ENCODE data around the gene ERVFRD-1. TPM values are rescaled to one million over a fixed set of nuclear protein-coding genes. Genes with fewer than 3 reads are reported as not detected.

The ERVFRD-1 gene
- total and polyA plus RNA-seq, 4 donors, result 0.06 to 0.26 (median 0.13) TPM

DNA sequence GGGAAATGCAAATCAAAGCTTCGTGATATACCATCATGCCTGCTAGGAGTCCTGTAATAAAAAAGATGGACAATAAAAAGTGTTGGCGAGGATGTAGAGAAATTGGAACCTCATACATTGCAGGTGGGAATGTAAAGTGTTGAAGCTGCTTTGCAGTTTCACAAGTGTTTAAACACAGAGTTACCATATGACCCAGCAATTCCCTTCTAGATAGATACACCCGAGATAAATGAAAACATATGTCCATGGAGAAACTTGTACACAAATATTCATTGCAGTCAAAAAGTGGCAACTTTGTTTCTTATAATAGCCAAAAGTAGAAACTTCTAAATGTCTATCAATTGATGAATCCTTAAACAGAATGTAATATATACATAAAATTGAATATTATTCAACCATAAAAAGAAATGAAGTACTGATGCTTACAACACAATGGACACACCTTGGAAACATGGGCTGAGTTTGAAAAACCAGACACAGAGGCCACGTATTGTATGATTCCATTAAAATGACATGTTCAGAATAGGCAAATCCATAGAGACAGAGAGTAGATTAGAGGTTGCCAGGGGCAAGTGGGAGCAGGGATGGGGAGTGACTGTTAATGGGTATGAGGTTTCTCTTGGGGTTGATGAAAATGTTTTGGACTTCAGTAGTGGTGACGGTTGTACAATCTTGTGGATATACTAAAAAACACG lies 20.8 kb upstream of the ERVFRD-1 start:
- Histone ChIP-seq H3K27ac (ENCODE audit: low read depth in 1 of 2, low read length in 1 of 2) (no peak overlapping the region), H3K4me1 (ENCODE audit: control insufficient read depth in 5 of 5, insufficient read depth in 5 of 5, low read length in 5 of 5) (peaks cover 0 to 15% (median 0%) of the 10 kb centered on the region in 5 donors), H3K27me3 (ENCODE audit: control insufficient read depth in 3 of 3, insufficient read depth in 3 of 3, low read length in 2 of 3) (no peaks in the 10 kb centered on the region), H3K9me3 (ENCODE audit: control insufficient read depth in 4 of 4, insufficient read depth in 3 of 4, low read length in 3 of 4) (no peaks in the 10 kb centered on the region), H3K4me3 (no peak overlapping the region), H3K36me3 (ENCODE audit: control insufficient read depth in 4 of 4, insufficient read depth in 4 of 4, low read length in 4 of 4) (peaks cover 5 to 11% (median 7%) of the 10 kb centered on the region in 4 donors), H3K9ac (ENCODE audit: insufficient read depth in 1 of 2, low read length in 2 of 2) (no peak overlapping the region)
- WGBS, 2 donors, result 97% methylated on average over 6 of the region's 6 CpGs
- DNase-seq, result no peak
- TF ChIP-seq, protein P1, sequence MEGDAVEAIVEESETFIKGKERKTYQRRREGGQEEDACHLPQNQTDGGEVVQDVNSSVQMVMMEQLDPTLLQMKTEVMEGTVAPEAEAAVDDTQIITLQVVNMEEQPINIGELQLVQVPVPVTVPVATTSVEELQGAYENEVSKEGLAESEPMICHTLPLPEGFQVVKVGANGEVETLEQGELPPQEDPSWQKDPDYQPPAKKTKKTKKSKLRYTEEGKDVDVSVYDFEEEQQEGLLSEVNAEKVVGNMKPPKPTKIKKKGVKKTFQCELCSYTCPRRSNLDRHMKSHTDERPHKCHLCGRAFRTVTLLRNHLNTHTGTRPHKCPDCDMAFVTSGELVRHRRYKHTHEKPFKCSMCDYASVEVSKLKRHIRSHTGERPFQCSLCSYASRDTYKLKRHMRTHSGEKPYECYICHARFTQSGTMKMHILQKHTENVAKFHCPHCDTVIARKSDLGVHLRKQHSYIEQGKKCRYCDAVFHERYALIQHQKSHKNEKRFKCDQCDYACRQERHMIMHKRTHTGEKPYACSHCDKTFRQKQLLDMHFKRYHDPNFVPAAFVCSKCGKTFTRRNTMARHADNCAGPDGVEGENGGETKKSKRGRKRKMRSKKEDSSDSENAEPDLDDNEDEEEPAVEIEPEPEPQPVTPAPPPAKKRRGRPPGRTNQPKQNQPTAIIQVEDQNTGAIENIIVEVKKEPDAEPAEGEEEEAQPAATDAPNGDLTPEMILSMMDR (IDR thresholded peaks at IDR 0.05; ENCODE audit: control extremely low read depth, extremely low read depth), result no peak
- ATAC-seq (ENCODE audit: insufficient read depth, low FRiP score), result no peak

DNA sequence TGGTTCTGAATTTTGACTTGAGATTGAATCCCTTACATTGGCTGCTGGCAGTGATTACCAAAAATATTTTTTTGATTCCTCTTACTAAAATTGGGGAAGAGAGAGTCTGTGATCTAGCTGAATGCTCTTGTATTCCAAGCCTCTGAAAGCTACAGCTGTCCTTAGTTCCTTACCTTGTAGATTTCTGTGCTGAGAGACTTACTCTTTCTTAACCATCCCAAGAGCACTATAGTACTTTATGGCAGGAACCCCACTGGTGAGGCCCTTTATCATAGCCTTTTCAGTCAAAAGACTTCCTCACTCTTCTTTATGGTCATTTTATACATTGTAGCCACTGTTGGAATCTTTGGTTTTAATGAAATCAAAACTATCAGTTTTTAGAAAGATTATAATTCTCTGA lies 19.1 kb upstream of the ERVFRD-1 start:
- peaks cover 3 to 12% (median 8%) of the 10 kb centered on the region in 4 donors for H3K36me3 ChIP-seq (ENCODE audit: control insufficient read depth in 4 of 4, insufficient read depth in 4 of 4, low read length in 4 of 4)
- no peak overlapping the region for H3K27ac ChIP-seq (ENCODE audit: low read depth in 1 of 2, low read length in 1 of 2)
- no peak for DNase-seq
- peaks cover 0 to 15% (median 0%) of the 10 kb centered on the region in 5 donors for H3K4me1 ChIP-seq (ENCODE audit: control insufficient read depth in 5 of 5, insufficient read depth in 5 of 5, low read length in 5 of 5)
- TF ChIP-seq, protein P1 (IDR thresholded peaks at IDR 0.05; ENCODE audit: control extremely low read depth, extremely low read depth), result no peak
- H3K27me3 ChIP-seq (ENCODE audit: control insufficient read depth in 3 of 3, insufficient read depth in 3 of 3, low read length in 2 of 3), result no peaks in the 10 kb centered on the region
- H3K4me3 ChIP-seq, result no peak overlapping the region
- no peak overlapping the region for H3K9ac ChIP-seq (ENCODE audit: insufficient read depth in 1 of 2, low read length in 2 of 2)
- no peaks in the 10 kb centered on the region for H3K9me3 ChIP-seq (ENCODE audit: control insufficient read depth in 4 of 4, insufficient read depth in 3 of 4, low read length in 3 of 4)
- no peak for ATAC-seq (ENCODE audit: insufficient read depth, low FRiP score)

DNA sequence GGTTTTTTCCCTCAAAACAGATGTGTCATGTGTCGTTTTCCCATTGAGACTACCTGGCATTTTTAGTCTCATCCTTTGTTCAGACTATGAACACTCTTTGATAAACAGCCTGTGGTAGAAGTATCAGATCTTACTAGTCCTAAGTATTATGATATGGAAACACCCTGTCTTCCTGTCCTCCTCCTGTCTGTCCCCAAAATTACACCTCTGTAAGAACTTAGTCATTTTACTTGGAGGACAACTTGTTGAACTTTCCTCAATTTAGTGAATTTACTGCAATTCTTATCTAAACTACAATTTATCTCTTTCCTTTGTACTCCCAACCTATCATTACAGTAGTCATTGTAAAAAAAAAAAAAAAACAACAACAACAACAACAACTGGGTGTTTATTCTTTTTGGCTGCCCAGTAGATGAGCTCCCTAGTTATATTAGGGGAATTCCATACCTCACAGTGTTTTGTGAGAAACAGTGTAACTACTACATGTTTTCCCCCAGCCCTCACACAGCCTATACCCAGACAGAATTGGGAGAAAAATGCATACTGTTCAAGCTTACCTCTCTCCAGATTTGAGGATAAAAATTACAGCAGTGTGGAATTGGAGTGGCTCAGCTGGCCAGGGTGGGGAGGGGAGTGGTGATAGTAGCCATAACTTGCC lies 18.5 kb upstream of the ERVFRD-1 start:
- Histone ChIP-seq H3K27ac (ENCODE audit: low read depth in 1 of 2, low read length in 1 of 2) (no peak overlapping the region), H3K36me3 (ENCODE audit: control insufficient read depth in 4 of 4, insufficient read depth in 4 of 4, low read length in 4 of 4) (peaks cover 0 to 8% (median 3%) of the 10 kb centered on the region in 4 donors), H3K27me3 (ENCODE audit: control insufficient read depth in 3 of 3, insufficient read depth in 3 of 3, low read length in 2 of 3) (no peaks in the 10 kb centered on the region), H3K4me1 (ENCODE audit: control insufficient read depth in 5 of 5, insufficient read depth in 5 of 5, low read length in 5 of 5) (peaks cover 0 to 15% (median 0%) of the 10 kb centered on the region in 5 donors), H3K9ac (ENCODE audit: insufficient read depth in 1 of 2, low read length in 2 of 2) (no peak overlapping the region), H3K4me3 (no peak overlapping the region), H3K9me3 (ENCODE audit: control insufficient read depth in 4 of 4, insufficient read depth in 3 of 4, low read length in 3 of 4) (no peaks in the 10 kb centered on the region)
- DNase-seq (no peak), ATAC-seq (ENCODE audit: insufficient read depth, low FRiP score) (no peak)
- TF ChIP-seq, protein P1 (IDR thresholded peaks at IDR 0.05; ENCODE audit: control extremely low read depth, extremely low read depth), result no peak
- WGBS, 2 donors, result 98 to 100% methylated on average over 1 of the region's 1 CpG
